Right lobe of liver (tissue), 6 donors: Measurements from ENCODE around the gene ALDH3A2. TPM values are rescaled to one million over a fixed set of nuclear protein-coding genes. Genes with fewer than 3 reads are reported as not detected.

Source experiments
- ATAC-seq, 4 donors: fragments of 200-7000 bp; cut with Tn5 transposase; one replicate each; pipeline ENCODE4 v1.9.1; 2020; ENCODE audit warnings: mild to moderate bottlenecking in 4 of 4, moderate library complexity in 4 of 4
- DNase-seq, 3 donors: peaks; one replicate each; pipeline ENCODE4 v3.0.0-alpha.2; 2020
- H3K27ac ChIP-seq, 3 donors: fragments of 200-600 bp; one replicate each; pipeline ENCODE4 v1.8.0; 2022
- H3K27me3 ChIP-seq, 2 donors: fragments of 200-600 bp; one replicate each; pipeline ENCODE4 v1.8.0; 2022
- H3K36me3 ChIP-seq, 4 donors: fragments of 200-600 bp; sonication (generic) in 1 of 4; one replicate each; pipeline versions ENCODE4 v1.5.1 to v1.8.0; 2017 to 2022; ENCODE audit warnings: control low read depth in 1 of 4
- H3K4me1 ChIP-seq, 4 donors: fragments of 200-600 bp; sonication (generic) in 1 of 4; one replicate each; pipeline versions ENCODE4 v1.5.1 to v1.8.0; 2017 to 2022; ENCODE audit warnings: control low read depth in 1 of 4
- H3K4me3 ChIP-seq, 3 donors: fragments of 200-600 bp; one replicate each; pipeline ENCODE4 v1.8.0; 2022
- H3K9me3 ChIP-seq, 4 donors: fragments of 200-600 bp; sonication (generic) in 1 of 4; one replicate each; pipeline versions ENCODE4 v1.5.1 to v1.8.0; 2017 to 2022; ENCODE audit warnings: control low read depth in 1 of 4
- CTCF ChIP-seq, 4 donors: fragments of 200-600 bp in 3 of 4; fragments of 450-650 bp in 1 of 4; IDR thresholded peaks; one replicate each; pipeline versions ENCODE4 v1.5.1 to v1.8.0; 2016 to 2022; ENCODE audit warnings: antibody characterized with exemption in 4 of 4, mild to moderate bottlenecking in 2 of 4
- POLR2A ChIP-seq: fragments of 450-650 bp; IDR thresholded peaks from one replicate; pipeline ENCODE4 v1.6.1; 2017; ENCODE audit warnings: antibody characterized with exemption, mild to moderate bottlenecking
- WGBS: methylation state at CpG from one replicate; pipeline ENCODE4 v1.1.6; 2018; ENCODE audit warnings: low coverage, low lambda C conversion rate; ENCODE audit not compliant: insufficient coverage; ENCODE audit errors: missing lambda C conversion rate; 5-methylcytosine and 5-hydroxymethylcytosine counted together
- intact Hi-C, 2 donors: fragments of 100-400 bp; cut with DNase I; formaldehyde crosslinking; loops; one replicate each; pipeline versions ENCODE4 v1.11.2 to v1.14.1; 2022
- total RNA-seq, 6 experiments: library from RNA; depleted of rRNA in 2 of 6; stranded (reverse); fragments of >200 nt in 2 of 6; fragmentation: NEBNext Ultra II Directional in 3 of 6; extraction: Animal tissue kit (Norgen Biotek cat#: 25700) in 3 of 6; gene quantifications; one replicate each; pipeline versions ENCODE4 v1.1.0 to v1.2.4, GENCODE V29; 2016 to 2023
- donor health status: DM: no; HTN: yes; CAD: no.
- donor health status: DM: no; HTN: no; CAD: no.
- donor health status: DM: no; HTN: no; CAD: no.
- donor health status: DM: no; HTN: yes; CAD: no.
- donor health status: DM: no; HTN: yes; CAD: no.

The ALDH3A2 gene
- total RNA-seq, 6 experiments from 2014 or later, result 102 to 264 (median 182) TPM

GRCh38 chr17:19660219-19660870 lies 11.8 kb downstream of the ALDH3A2 start:
- 28% methylated on average over 6 of the region's 6 CpGs for WGBS
- no peaks in the 10 kb centered on the region for H3K27me3 ChIP-seq
- peak overlapping the region; percentile 59 to 91 (median 88) for H3K27ac ChIP-seq
- TF ChIP-seq POLR2A (no peak), CTCF (IDR thresholded peaks at IDR 0.05) (no peak)
- H3K9me3 ChIP-seq, result no peaks in the 10 kb centered on the region
- peaks cover 0 to 26% (median 16%) of the 10 kb centered on the region in 4 donors for H3K36me3 ChIP-seq
- H3K4me1 ChIP-seq, result peaks cover 0 to 83% (median 30%) of the 10 kb centered on the region in 4 donors
- no peak overlapping the region for H3K4me3 ChIP-seq
- peak; percentile 47 to 68 (median 52) for ATAC-seq
- intact Hi-C loops, result no loop called here
- no peak for DNase-seq

GRCh38 chr17:19661121-19661520 lies 12.6 kb downstream of the ALDH3A2 start:
- DNase-seq (no peak), ATAC-seq (no peak)
- Histone ChIP-seq H3K27ac (peak overlapping the region; percentile 59 to 91 (median 88)), H3K9me3 (no peaks in the 10 kb centered on the region), H3K4me1 (peaks cover 0 to 75% (median 26%) of the 10 kb centered on the region in 4 donors), H3K27me3 (no peaks in the 10 kb centered on the region), H3K36me3 (peaks cover 0 to 29% (median 16%) of the 10 kb centered on the region in 4 donors), H3K4me3 (no peak overlapping the region)
- intact Hi-C loops, result no loop called here
- 73% methylated on average over 3 of the region's 3 CpGs for WGBS
- TF ChIP-seq CTCF (IDR thresholded peaks at IDR 0.05) (no peak), POLR2A (no peak)

GRCh38 chr17:19663097-19663496 lies 14.5 kb downstream of the ALDH3A2 start:
- H3K4me3 ChIP-seq, result no peak overlapping the region
- peaks cover 0 to 56% (median 16%) of the 10 kb centered on the region in 4 donors for H3K4me1 ChIP-seq
- no peaks in the 10 kb centered on the region for H3K27me3 ChIP-seq
- peaks cover 0 to 31% (median 16%) of the 10 kb centered on the region in 4 donors for H3K36me3 ChIP-seq
- TF ChIP-seq POLR2A, result no peak
- no peak for TF ChIP-seq CTCF (IDR thresholded peaks at IDR 0.05)
- ATAC-seq (no peak), DNase-seq (no peak)
- WGBS, result 84% methylated on average over 6 of the region's 6 CpGs
- no peak overlapping the region for H3K27ac ChIP-seq
- intact Hi-C loops, result no loop called here
- no peaks in the 10 kb centered on the region for H3K9me3 ChIP-seq

GRCh38 chr17:19664136-19664820 lies 15.7 kb downstream of the ALDH3A2 start:
- Histone ChIP-seq H3K27ac (no peak overlapping the region), H3K4me1 (peaks cover 0 to 53% (median 11%) of the 10 kb centered on the region in 4 donors), H3K27me3 (no peaks in the 10 kb centered on the region), H3K4me3 (no peak overlapping the region), H3K36me3 (peaks cover 0 to 35% (median 16%) of the 10 kb centered on the region in 4 donors), H3K9me3 (no peaks in the 10 kb centered on the region)
- TF ChIP-seq POLR2A, result no peak
- TF ChIP-seq CTCF (IDR thresholded peaks at IDR 0.05), result no peak
- intact Hi-C loops, result no loop called here
- ATAC-seq (peak in 1 of 4 donors; percentile 7), DNase-seq (no peak)
- WGBS, result 57% methylated on average over 4 of the region's 5 CpGs
